Measurements from ENCODE around the gene GTPBP10.

The GTPBP10 gene

GRCh38 chr7:90430614-90431460 lies 84.3 kb downstream of the GTPBP10 start:
- no peak for DNase-seq (ENCODE audit: extremely low read depth in 1 of 2, low read depth in 1 of 2)

GRCh38 chr7:90432752-90433151 lies 86.2 kb downstream of the GTPBP10 start:
- DNase-seq (ENCODE audit: extremely low read depth in 1 of 2, low read depth in 1 of 2) = no peak

- DNase-seq (ENCODE audit: extremely low read depth in 1 of 2, low read depth in 1 of 2) = no peak
Measured at GRCh38 chr7:90433221-90433620, 86.7 kb downstream of the GTPBP10 start.
